H9 (cell line): ENCODE results near the gene GRID2IP. TPM values are rescaled to one million over a fixed set of nuclear protein-coding genes. Genes with fewer than 3 reads are reported as not detected.

Source experiments
- DNase-seq: peaks from one replicate; pipeline ENCODE4 v3.0.0-alpha.2; 2017
- H2AFZ ChIP-seq: one replicate; pipeline ENCODE4 v1.6.1; 2013; ENCODE audit warnings: mild to moderate bottlenecking, low read length, control low read depth, moderate library complexity
- H2AK5ac ChIP-seq: 2 replicates; pipeline ENCODE4 v1.6.1; 2013; ENCODE audit warnings: low read length, control low read depth, mixed read lengths; ENCODE audit not compliant: insufficient read length
- H2BK120ac ChIP-seq: one replicate; pipeline ENCODE4 v1.6.1; 2013; ENCODE audit warnings: low read depth, mild to moderate bottlenecking, low read length, control low read depth, inconsistent platforms; ENCODE audit not compliant: poor library complexity, severe bottlenecking
- H2BK12ac ChIP-seq: 2 replicates; pipeline ENCODE4 v1.6.1; 2013; ENCODE audit warnings: low read length, control low read depth, mixed read lengths, low read depth; ENCODE audit not compliant: insufficient read length
- H2BK15ac ChIP-seq: 2 replicates; pipeline ENCODE4 v1.6.1; 2013; ENCODE audit warnings: low read depth, low read length, control low read depth
- H2BK20ac ChIP-seq: one replicate; pipeline ENCODE4 v1.6.1; 2013; ENCODE audit warnings: low read depth, mild to moderate bottlenecking, low read length, control low read depth, inconsistent platforms; ENCODE audit not compliant: poor library complexity, severe bottlenecking
- H2BK5ac ChIP-seq: 2 replicates; pipeline ENCODE4 v1.6.1; 2013; ENCODE audit warnings: low read length, control low read depth, mixed read lengths; ENCODE audit not compliant: insufficient read length
- H3K14ac ChIP-seq: 2 replicates; pipeline ENCODE4 v1.6.1; 2013; ENCODE audit warnings: low read length, control low read depth; ENCODE audit not compliant: insufficient read depth
- H3K18ac ChIP-seq: 2 replicates; pipeline ENCODE4 v1.6.1; 2013; ENCODE audit warnings: low read depth, mild to moderate bottlenecking, mixed read lengths, low read length, control low read depth; ENCODE audit not compliant: insufficient read length
- H3K23ac ChIP-seq: 2 replicates; pipeline ENCODE4 v1.6.1; 2013; ENCODE audit warnings: low read length, control low read depth, mixed read lengths, low read depth; ENCODE audit not compliant: insufficient read length
- H3K23me2 ChIP-seq: 2 replicates; pipeline ENCODE4 v1.6.1; 2013; ENCODE audit warnings: low read depth, mild to moderate bottlenecking, mixed read lengths, low read length, control low read depth; ENCODE audit not compliant: insufficient read length, poor library complexity, severe bottlenecking
- H3K27ac ChIP-seq: 2 replicates; pipeline ENCODE4 v1.5.1; 2013; ENCODE audit warnings: low read length, control low read depth, mixed read lengths, low read depth; ENCODE audit not compliant: insufficient read length
- H3K27me3 ChIP-seq: 2 replicates; pipeline ENCODE4 v1.6.1; 2013; ENCODE audit warnings: low read length, control low read depth, inconsistent platforms; ENCODE audit not compliant: insufficient read depth
- H3K4ac ChIP-seq: 2 replicates; pipeline ENCODE4 v1.6.1; 2013; ENCODE audit warnings: low read depth, mild to moderate bottlenecking, control low read depth, inconsistent platforms, low read length, moderate library complexity
- H3K4me1 ChIP-seq: 2 replicates; pipeline ENCODE4 v1.6.1; 2013; ENCODE audit warnings: low read length, control low read depth, inconsistent platforms; ENCODE audit not compliant: insufficient read depth
- H3K4me2 ChIP-seq: 2 replicates; pipeline ENCODE4 v1.6.1; 2013; ENCODE audit warnings: low read length, control low read depth, mixed read lengths; ENCODE audit not compliant: insufficient read length, insufficient read depth
- H3K56ac ChIP-seq: 2 replicates; pipeline ENCODE4 v1.6.1; 2013; ENCODE audit warnings: low read depth, mild to moderate bottlenecking, mixed read lengths, low read length, control low read depth; ENCODE audit not compliant: insufficient read length
- H3K79me1 ChIP-seq: 2 replicates; pipeline ENCODE4 v1.6.1; 2013; ENCODE audit warnings: low read depth, mild to moderate bottlenecking, moderate library complexity, low read length, control low read depth, inconsistent platforms; ENCODE audit not compliant: insufficient read depth, poor library complexity, severe bottlenecking
- H3K79me2 ChIP-seq: 2 replicates; pipeline ENCODE4 v1.6.1; 2013; ENCODE audit warnings: low read length, control low read depth, inconsistent platforms; ENCODE audit not compliant: insufficient read depth
- H3K9ac ChIP-seq: 2 replicates; pipeline ENCODE4 v1.6.1; 2013; ENCODE audit warnings: low read length, control low read depth, mixed read lengths; ENCODE audit not compliant: insufficient read length; ENCODE audit errors: extremely low read depth
- H3K9me3 ChIP-seq: one replicate; pipeline ENCODE4 v1.6.1; 2013; ENCODE audit warnings: low read depth, low read length, inconsistent platforms; ENCODE audit not compliant: control insufficient read depth
- H3T11ph ChIP-seq: one replicate; pipeline ENCODE4 v1.6.1; 2013; ENCODE audit warnings: mild to moderate bottlenecking, low read length, control low read depth, inconsistent platforms
- H4K20me1 ChIP-seq: one replicate; pipeline ENCODE4 v1.6.1; 2013; ENCODE audit not compliant: control insufficient read depth, insufficient read length, insufficient read depth
- H4K5ac ChIP-seq: 2 replicates; pipeline ENCODE4 v1.6.1; 2013; ENCODE audit warnings: low read depth, mild to moderate bottlenecking, mixed read lengths, low read length, control low read depth; ENCODE audit not compliant: insufficient read length
- H4K8ac ChIP-seq: replicated peaks from 2 replicates; pipeline ENCODE4 v1.6.1; 2013; ENCODE audit warnings: low read length, control low read depth, mixed read lengths, low read depth; ENCODE audit not compliant: insufficient read length
- H4K91ac ChIP-seq: 2 replicates; pipeline ENCODE4 v1.6.1; 2013; ENCODE audit warnings: low read depth, mild to moderate bottlenecking, moderate library complexity, mixed read lengths, low read length, control low read depth; ENCODE audit not compliant: insufficient read length
- H3K27ac Mint-ChIP-seq, 3 experiments: 2 replicates in 2 of 3; 3 replicates in 1 of 3; pipeline ENCODE4 v1.8.0; 2020 to 2021; ENCODE audit warnings: mixed read lengths in 3 of 3, mild to moderate bottlenecking in 1 of 3, moderate library complexity in 1 of 3
- H3K27me3 Mint-ChIP-seq: 2 replicates; pipeline ENCODE4 v1.8.0; 2021; ENCODE audit warnings: low read depth, mild to moderate bottlenecking, moderate library complexity, mixed read lengths
- H3K36me3 Mint-ChIP-seq, 3 experiments: 2 replicates in 2 of 3; 3 replicates in 1 of 3; pipeline ENCODE4 v1.8.0; 2020 to 2021; ENCODE audit warnings: low read depth in 3 of 3, mixed read lengths in 3 of 3; ENCODE audit not compliant: insufficient read depth in 1 of 3
- H3K4me1 Mint-ChIP-seq, 2 experiments: 2 replicates each; pipeline ENCODE4 v1.8.0; 2020; ENCODE audit warnings: mixed read lengths in 2 of 2
- H3K4me3 Mint-ChIP-seq, 2 experiments: 2 replicates in 1 of 2; 3 replicates in 1 of 2; pipeline ENCODE4 v1.8.0; 2020 to 2021; ENCODE audit warnings: mild to moderate bottlenecking in 2 of 2, mixed read lengths in 2 of 2, moderate library complexity in 1 of 2
- H3K9me3 Mint-ChIP-seq, 2 experiments: 2 replicates in 1 of 2; 3 replicates in 1 of 2; pipeline ENCODE4 v1.8.0; 2020; ENCODE audit warnings: mild to moderate bottlenecking in 2 of 2, mixed read lengths in 2 of 2, moderate library complexity in 1 of 2
- WGBS: extraction: QIAGEN DNeasy Blood & Tissue Kit; methylation state at CpG from one replicate; pipeline ENCODE4 v1.1.7; 2013; ENCODE audit warnings: missing lambda C conversion rate, low lambda C conversion rate, mixed read lengths; ENCODE audit not compliant: insufficient read length; ENCODE audit errors: extremely low coverage; 5-methylcytosine and 5-hydroxymethylcytosine counted together
- total RNA-seq: library from RNA; stranded (reverse); gene quantifications from 2 replicates; pipeline ENCODE4 v1.2.1, GENCODE V29; 2021
- TF ChIP-seq, protein P1 (sequence below): fragments of 200-600 bp; sonication (generic); conservative IDR thresholded peaks from 3 replicates; pipeline ENCODE4 v1.8.0; 2021; ENCODE audit warnings: antibody characterized with exemption, mild to moderate bottlenecking

GRID2IP gene
- total RNA-seq, 1 experiment from 2014 or later = 1.7 TPM

GRCh38 chr7:6478186-6478585 lies 73.1 kb downstream of the GRID2IP start:
- no peaks in the 10 kb centered on the region; the same call in 1 of the 2 replicates for H3K4me1 ChIP-seq
- peaks cover 21 to 23% of the 10 kb centered on the region in 2 experiments for H3K4me1 Mint-ChIP-seq
- no peak overlapping the region for H2BK12ac ChIP-seq
- TF ChIP-seq, protein P1, sequence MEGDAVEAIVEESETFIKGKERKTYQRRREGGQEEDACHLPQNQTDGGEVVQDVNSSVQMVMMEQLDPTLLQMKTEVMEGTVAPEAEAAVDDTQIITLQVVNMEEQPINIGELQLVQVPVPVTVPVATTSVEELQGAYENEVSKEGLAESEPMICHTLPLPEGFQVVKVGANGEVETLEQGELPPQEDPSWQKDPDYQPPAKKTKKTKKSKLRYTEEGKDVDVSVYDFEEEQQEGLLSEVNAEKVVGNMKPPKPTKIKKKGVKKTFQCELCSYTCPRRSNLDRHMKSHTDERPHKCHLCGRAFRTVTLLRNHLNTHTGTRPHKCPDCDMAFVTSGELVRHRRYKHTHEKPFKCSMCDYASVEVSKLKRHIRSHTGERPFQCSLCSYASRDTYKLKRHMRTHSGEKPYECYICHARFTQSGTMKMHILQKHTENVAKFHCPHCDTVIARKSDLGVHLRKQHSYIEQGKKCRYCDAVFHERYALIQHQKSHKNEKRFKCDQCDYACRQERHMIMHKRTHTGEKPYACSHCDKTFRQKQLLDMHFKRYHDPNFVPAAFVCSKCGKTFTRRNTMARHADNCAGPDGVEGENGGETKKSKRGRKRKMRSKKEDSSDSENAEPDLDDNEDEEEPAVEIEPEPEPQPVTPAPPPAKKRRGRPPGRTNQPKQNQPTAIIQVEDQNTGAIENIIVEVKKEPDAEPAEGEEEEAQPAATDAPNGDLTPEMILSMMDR = no peak
- H3K4ac ChIP-seq = no peak overlapping the region
- no peak overlapping the region for H2BK20ac ChIP-seq
- H3K18ac ChIP-seq = no peak overlapping the region
- H3K79me2 ChIP-seq = peaks cover 21% of the 10 kb centered on the region; the same call in 1 of the 2 replicates
- H3K27me3 ChIP-seq = no peaks in the 10 kb centered on the region
- no peak overlapping the region for H3K9ac ChIP-seq
- no peak overlapping the region for H2BK15ac ChIP-seq
- no peaks in the 10 kb centered on the region for H3K9me3 Mint-ChIP-seq
- H3K27ac Mint-ChIP-seq = no peak overlapping the region
- H4K8ac ChIP-seq = no peak overlapping the region
- peaks cover 11% of the 10 kb centered on the region for H3K79me1 ChIP-seq
- H3T11ph ChIP-seq = no peak overlapping the region
- WGBS = no CpG with 5 or more reads among the region's 7 CpGs
- H2BK5ac ChIP-seq = no peak overlapping the region
- no peaks in the 10 kb centered on the region for H3K9me3 ChIP-seq
- no peak overlapping the region for H3K23ac ChIP-seq
- no peaks in the 10 kb centered on the region for H4K20me1 ChIP-seq
- no peak for DNase-seq
- H4K5ac ChIP-seq = no peak overlapping the region
- no peak overlapping the region for H3K56ac ChIP-seq
- no peak overlapping the region for H2AFZ ChIP-seq
- H2AK5ac ChIP-seq = no peak overlapping the region
- H3K27ac ChIP-seq = no peak overlapping the region
- no peak overlapping the region for H2BK120ac ChIP-seq
- H4K91ac ChIP-seq = no peak overlapping the region
- peaks cover 9 to 40% (median 26%) of the 10 kb centered on the region in 3 experiments for H3K36me3 Mint-ChIP-seq
- peaks cover 3% of the 10 kb centered on the region for H3K23me2 ChIP-seq
- no peak overlapping the region for H3K4me3 Mint-ChIP-seq
- H3K4me2 ChIP-seq = no peak overlapping the region
- H3K14ac ChIP-seq = no peak overlapping the region
- H3K27me3 Mint-ChIP-seq = no peaks in the 10 kb centered on the region
